ENCODE measurements around the gene RFT1.

DNA sequence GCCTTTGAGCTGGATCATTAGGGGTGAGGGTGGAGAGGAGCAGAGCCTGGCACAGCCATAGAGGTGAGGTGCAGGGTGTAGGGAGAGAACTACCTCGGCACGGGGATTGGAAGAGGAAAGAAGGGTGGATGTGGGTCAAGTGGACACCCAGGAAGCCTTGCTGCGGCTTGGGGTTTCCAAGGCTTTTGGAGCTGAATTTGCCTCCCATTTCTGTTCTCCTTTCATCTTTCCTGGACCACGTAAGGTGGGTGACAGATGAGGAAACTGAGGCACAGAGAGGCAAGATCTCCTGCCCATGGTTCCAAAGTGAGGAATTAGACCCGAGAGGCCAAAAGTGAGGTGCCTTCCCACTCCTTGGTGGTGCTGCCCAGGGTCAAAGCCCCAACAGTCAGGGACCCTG lies 48.9 kb downstream of the RFT1 start:
- TF ChIP-seq, protein P1, sequence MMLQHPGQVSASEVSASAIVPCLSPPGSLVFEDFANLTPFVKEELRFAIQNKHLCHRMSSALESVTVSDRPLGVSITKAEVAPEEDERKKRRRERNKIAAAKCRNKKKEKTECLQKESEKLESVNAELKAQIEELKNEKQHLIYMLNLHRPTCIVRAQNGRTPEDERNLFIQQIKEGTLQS (CRISPR knock-in tag; conservative IDR thresholded peaks at IDR 0.05) = no peak
- TF ChIP-seq, protein P2, sequence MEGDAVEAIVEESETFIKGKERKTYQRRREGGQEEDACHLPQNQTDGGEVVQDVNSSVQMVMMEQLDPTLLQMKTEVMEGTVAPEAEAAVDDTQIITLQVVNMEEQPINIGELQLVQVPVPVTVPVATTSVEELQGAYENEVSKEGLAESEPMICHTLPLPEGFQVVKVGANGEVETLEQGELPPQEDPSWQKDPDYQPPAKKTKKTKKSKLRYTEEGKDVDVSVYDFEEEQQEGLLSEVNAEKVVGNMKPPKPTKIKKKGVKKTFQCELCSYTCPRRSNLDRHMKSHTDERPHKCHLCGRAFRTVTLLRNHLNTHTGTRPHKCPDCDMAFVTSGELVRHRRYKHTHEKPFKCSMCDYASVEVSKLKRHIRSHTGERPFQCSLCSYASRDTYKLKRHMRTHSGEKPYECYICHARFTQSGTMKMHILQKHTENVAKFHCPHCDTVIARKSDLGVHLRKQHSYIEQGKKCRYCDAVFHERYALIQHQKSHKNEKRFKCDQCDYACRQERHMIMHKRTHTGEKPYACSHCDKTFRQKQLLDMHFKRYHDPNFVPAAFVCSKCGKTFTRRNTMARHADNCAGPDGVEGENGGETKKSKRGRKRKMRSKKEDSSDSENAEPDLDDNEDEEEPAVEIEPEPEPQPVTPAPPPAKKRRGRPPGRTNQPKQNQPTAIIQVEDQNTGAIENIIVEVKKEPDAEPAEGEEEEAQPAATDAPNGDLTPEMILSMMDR (IDR thresholded peaks at IDR 0.05) = no peak
- TF ChIP-seq, protein P3, sequence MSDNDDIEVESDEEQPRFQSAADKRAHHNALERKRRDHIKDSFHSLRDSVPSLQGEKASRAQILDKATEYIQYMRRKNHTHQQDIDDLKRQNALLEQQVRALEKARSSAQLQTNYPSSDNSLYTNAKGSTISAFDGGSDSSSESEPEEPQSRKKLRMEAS (CRISPR knock-in tag; IDR thresholded peaks at IDR 0.05) = no peak
- TF ChIP-seq, protein P4, sequence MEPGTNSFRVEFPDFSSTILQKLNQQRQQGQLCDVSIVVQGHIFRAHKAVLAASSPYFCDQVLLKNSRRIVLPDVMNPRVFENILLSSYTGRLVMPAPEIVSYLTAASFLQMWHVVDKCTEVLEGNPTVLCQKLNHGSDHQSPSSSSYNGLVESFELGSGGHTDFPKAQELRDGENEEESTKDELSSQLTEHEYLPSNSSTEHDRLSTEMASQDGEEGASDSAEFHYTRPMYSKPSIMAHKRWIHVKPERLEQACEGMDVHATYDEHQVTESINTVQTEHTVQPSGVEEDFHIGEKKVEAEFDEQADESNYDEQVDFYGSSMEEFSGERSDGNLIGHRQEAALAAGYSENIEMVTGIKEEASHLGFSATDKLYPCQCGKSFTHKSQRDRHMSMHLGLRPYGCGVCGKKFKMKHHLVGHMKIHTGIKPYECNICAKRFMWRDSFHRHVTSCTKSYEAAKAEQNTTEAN (CRISPR knock-in tag; IDR thresholded peaks at IDR 0.05) = no peak
- TF ChIP-seq OVOL2 (CRISPR knock-in tag; IDR thresholded peaks at IDR 0.05; ENCODE audit: borderline replicate concordance) = no peak
- TF ChIP-seq CBFB (CRISPR knock-in tag; IDR thresholded peaks at IDR 0.05; ENCODE audit: low read depth) = no peak
- TF ChIP-seq MYBL2 (CRISPR knock-in tag; IDR thresholded peaks at IDR 0.05) = no peak
- no peak for TF ChIP-seq CREB1 (CRISPR knock-in tag; IDR thresholded peaks at IDR 0.05)
- TF ChIP-seq CREM (CRISPR knock-in tag; IDR thresholded peaks at IDR 0.05) = no peak
- TF ChIP-seq, protein P5, sequence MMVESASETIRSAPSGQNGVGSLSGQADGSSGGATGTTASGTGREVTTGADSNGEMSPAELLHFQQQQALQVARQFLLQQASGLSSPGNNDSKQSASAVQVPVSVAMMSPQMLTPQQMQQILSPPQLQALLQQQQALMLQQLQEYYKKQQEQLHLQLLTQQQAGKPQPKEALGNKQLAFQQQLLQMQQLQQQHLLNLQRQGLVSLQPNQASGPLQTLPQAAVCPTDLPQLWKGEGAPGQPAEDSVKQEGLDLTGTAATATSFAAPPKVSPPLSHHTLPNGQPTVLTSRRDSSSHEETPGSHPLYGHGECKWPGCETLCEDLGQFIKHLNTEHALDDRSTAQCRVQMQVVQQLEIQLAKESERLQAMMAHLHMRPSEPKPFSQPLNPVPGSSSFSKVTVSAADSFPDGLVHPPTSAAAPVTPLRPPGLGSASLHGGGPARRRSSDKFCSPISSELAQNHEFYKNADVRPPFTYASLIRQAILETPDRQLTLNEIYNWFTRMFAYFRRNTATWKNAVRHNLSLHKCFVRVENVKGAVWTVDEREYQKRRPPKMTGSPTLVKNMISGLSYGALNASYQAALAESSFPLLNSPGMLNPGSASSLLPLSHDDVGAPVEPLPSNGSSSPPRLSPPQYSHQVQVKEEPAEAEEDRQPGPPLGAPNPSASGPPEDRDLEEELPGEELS (CRISPR knock-in tag; IDR thresholded peaks at IDR 0.05) = no peak
- TF ChIP-seq, protein P6, sequence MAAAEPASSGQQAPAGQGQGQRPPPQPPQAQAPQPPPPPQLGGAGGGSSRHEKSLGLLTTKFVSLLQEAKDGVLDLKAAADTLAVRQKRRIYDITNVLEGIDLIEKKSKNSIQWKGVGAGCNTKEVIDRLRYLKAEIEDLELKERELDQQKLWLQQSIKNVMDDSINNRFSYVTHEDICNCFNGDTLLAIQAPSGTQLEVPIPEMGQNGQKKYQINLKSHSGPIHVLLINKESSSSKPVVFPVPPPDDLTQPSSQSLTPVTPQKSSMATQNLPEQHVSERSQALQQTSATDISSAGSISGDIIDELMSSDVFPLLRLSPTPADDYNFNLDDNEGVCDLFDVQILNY (CRISPR knock-in tag; IDR thresholded peaks at IDR 0.05) = no peak
- no peak for TF ChIP-seq ZNF671 (CRISPR knock-in tag; IDR thresholded peaks at IDR 0.05)

All from WTC11 (cell line).